ENCODE measurements around the gene CHST4.

DNA sequence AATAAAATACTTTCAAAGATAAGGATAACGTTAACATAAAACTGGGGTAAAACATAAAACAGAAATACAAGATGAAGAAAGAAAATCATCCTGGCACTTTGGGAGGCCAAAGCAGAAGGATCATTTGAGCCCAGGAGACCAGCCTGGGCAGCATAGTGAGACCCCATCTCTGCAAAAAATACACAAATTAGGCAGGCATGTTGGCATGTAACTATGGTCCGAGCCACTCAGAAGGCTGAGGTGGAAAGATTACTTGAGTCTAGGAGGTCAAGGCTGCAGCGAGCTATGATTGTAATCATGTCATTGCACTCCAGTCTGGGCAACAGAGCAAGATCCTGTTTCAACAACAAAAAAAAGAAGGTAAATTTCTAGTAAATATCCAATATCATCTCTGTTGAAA lies 31.1 kb downstream of the CHST4 start:
- TF ChIP-seq TAF1 (IDR thresholded peaks at IDR 0.05; ENCODE audit: low read depth): no peak
- TF ChIP-seq EP300 (IDR thresholded peaks at IDR 0.05; ENCODE audit: borderline replicate concordance): no peak
- TF ChIP-seq RAD21 (IDR thresholded peaks at IDR 0.05; ENCODE audit: low read depth): no peak
- TF ChIP-seq YY1 (IDR thresholded peaks at IDR 0.05; ENCODE audit: low read depth): no peak
- TF ChIP-seq CREB1 (IDR thresholded peaks at IDR 0.05; ENCODE audit: low read depth): no peak
- TF ChIP-seq, protein P1, sequence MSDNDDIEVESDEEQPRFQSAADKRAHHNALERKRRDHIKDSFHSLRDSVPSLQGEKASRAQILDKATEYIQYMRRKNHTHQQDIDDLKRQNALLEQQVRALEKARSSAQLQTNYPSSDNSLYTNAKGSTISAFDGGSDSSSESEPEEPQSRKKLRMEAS (IDR thresholded peaks at IDR 0.05): no peak
- TF ChIP-seq EGR1 (IDR thresholded peaks at IDR 0.05): no peak
- TF ChIP-seq NFIC (IDR thresholded peaks at IDR 0.05): no peak
- no peak for TF ChIP-seq TEAD4 (IDR thresholded peaks at IDR 0.05)
- no peak for TF ChIP-seq FOXM1 (IDR thresholded peaks at IDR 0.05; ENCODE audit: borderline replicate concordance, low read depth)
- TF ChIP-seq, protein P2, sequence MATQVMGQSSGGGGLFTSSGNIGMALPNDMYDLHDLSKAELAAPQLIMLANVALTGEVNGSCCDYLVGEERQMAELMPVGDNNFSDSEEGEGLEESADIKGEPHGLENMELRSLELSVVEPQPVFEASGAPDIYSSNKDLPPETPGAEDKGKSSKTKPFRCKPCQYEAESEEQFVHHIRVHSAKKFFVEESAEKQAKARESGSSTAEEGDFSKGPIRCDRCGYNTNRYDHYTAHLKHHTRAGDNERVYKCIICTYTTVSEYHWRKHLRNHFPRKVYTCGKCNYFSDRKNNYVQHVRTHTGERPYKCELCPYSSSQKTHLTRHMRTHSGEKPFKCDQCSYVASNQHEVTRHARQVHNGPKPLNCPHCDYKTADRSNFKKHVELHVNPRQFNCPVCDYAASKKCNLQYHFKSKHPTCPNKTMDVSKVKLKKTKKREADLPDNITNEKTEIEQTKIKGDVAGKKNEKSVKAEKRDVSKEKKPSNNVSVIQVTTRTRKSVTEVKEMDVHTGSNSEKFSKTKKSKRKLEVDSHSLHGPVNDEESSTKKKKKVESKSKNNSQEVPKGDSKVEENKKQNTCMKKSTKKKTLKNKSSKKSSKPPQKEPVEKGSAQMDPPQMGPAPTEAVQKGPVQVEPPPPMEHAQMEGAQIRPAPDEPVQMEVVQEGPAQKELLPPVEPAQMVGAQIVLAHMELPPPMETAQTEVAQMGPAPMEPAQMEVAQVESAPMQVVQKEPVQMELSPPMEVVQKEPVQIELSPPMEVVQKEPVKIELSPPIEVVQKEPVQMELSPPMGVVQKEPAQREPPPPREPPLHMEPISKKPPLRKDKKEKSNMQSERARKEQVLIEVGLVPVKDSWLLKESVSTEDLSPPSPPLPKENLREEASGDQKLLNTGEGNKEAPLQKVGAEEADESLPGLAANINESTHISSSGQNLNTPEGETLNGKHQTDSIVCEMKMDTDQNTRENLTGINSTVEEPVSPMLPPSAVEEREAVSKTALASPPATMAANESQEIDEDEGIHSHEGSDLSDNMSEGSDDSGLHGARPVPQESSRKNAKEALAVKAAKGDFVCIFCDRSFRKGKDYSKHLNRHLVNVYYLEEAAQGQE (IDR thresholded peaks at IDR 0.05; ENCODE audit: low read depth): no peak
- TF ChIP-seq, protein P3, sequence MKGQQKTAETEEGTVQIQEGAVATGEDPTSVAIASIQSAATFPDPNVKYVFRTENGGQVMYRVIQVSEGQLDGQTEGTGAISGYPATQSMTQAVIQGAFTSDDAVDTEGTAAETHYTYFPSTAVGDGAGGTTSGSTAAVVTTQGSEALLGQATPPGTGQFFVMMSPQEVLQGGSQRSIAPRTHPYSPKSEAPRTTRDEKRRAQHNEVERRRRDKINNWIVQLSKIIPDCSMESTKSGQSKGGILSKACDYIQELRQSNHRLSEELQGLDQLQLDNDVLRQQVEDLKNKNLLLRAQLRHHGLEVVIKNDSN (IDR thresholded peaks at IDR 0.05): no peak

Data from Ishikawa (cell line).